ENCODE data around the gene CCS. TPM values are rescaled to one million over a fixed set of nuclear protein-coding genes. Genes with fewer than 3 reads are reported as not detected.

CCS gene
- total RNA-seq, 3 donors from 2014 or later: 27.5 to 44.2 (median 33.1) TPM

DNA sequence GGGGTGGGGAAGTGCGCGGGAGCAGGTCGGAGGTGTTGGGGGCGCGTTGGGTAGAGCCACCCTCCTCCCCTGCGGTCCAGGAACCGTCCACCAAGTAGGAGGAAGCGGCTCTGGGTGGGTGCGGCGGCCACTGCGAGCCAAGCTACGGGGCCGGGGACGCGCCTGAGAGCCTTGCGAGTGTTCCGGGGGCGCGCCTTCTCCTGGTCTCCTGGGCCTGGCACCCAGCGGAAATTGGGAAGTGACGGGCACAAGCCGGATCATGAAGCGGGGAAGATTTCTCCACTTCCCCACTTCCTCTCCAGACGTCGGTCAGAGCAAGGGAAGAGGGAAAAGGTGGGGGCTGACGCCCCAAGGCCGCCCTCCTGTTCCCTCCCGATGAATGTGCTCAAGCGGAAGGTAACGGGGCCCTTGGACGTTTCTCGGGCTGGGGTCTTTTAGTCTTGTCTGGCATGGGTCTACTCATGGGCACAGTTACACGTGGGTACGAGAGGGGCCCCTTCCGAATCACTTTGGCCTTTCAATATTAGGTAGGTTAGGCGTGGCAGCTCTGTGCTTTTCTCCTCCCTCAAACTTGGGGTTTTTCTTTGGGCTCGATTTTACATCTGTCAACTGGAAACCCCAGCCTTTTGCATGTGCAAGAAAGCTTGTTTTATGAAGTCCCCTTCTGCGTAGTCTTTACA is 24.3 kb downstream of the CCS start:
- H3K4me1 ChIP-seq: peaks cover under 1 to 3% of the 10 kb centered on the region in 2 donors
- TF ChIP-seq POLR2A (IDR thresholded peaks at IDR 0.05): no peak
- intact Hi-C loops (cut with DNase I; ENCODE audit: low total_unique reads): no loop called here
- H3K27ac ChIP-seq: peak overlapping the region; percentile 89 to 98
- no peaks in the 10 kb centered on the region for H3K27me3 ChIP-seq
- H3K36me3 ChIP-seq: no peaks in the 10 kb centered on the region
- H3K9me3 ChIP-seq: no peaks in the 10 kb centered on the region
- DNase-seq (ENCODE audit: low spot score in 2 of 2): peak; percentile 64 to 69
- peak overlapping the region; percentile 66 to 94 (median 68) for H3K4me3 ChIP-seq

DNA sequence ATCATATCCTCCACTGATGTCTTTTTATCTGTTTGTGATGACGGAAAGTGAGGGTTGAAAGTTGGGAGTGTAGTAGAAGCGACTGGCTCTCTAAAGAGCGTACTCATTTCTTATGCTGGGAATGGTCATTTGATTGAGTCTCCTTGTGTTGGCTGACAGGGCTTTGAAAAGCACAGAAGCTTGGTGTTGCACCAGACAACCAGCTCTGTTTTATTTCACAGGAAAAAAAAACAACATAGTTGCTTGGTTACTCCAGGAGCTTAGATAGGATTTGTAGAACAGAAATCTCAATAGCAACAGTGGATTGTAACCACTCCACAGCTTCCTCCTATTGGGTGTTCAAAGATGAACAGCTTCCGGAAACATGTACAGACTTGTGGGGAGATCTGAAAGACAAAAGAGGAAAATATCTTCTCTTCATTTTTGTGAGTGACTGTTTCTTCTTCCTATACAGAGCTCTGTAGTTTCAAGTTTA is 26.1 kb downstream of the CCS start:
- Histone ChIP-seq H3K36me3 (no peaks in the 10 kb centered on the region), H3K27me3 (no peaks in the 10 kb centered on the region), H3K4me1 (peaks cover 3 to 9% of the 10 kb centered on the region in 2 donors), H3K27ac (peak overlapping the region; percentile 89 to 98), H3K9me3 (no peaks in the 10 kb centered on the region), H3K4me3 (peak overlapping the region; percentile 66 to 94 (median 68))
- DNase-seq (ENCODE audit: low spot score in 2 of 2): no peak
- peak in 1 of 3 donors; percentile 27 for TF ChIP-seq POLR2AphosphoS5 (IDR thresholded peaks at IDR 0.05)
- TF ChIP-seq POLR2A (IDR thresholded peaks at IDR 0.05): no peak
- TF ChIP-seq, protein P1, sequence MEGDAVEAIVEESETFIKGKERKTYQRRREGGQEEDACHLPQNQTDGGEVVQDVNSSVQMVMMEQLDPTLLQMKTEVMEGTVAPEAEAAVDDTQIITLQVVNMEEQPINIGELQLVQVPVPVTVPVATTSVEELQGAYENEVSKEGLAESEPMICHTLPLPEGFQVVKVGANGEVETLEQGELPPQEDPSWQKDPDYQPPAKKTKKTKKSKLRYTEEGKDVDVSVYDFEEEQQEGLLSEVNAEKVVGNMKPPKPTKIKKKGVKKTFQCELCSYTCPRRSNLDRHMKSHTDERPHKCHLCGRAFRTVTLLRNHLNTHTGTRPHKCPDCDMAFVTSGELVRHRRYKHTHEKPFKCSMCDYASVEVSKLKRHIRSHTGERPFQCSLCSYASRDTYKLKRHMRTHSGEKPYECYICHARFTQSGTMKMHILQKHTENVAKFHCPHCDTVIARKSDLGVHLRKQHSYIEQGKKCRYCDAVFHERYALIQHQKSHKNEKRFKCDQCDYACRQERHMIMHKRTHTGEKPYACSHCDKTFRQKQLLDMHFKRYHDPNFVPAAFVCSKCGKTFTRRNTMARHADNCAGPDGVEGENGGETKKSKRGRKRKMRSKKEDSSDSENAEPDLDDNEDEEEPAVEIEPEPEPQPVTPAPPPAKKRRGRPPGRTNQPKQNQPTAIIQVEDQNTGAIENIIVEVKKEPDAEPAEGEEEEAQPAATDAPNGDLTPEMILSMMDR (IDR thresholded peaks at IDR 0.05): no peak
- intact Hi-C loops (cut with DNase I; ENCODE audit: low total_unique reads): no loop called here

DNA sequence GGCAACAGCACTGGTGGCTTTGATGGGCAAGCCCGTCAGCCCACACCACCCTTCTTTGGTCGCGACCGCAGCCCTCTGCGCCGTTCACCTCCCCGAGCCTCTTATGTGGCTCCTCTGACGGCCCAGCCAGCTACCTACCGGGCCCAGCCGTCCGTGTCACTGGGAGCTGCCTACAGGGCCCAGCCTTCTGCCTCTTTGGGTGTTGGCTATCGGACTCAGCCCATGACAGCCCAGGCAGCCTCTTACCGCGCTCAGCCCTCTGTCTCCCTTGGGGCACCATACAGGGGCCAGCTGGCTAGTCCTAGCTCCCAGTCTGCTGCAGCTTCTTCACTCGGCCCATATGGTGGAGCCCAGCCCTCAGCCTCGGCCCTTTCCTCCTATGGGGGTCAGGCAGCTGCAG is 31.5 kb downstream of the CCS start:
- no peak overlapping the region for H3K4me3 ChIP-seq
- intact Hi-C loops (cut with DNase I; ENCODE audit: low total_unique reads): no loop called here
- no peaks in the 10 kb centered on the region for H3K27me3 ChIP-seq
- TF ChIP-seq POLR2A (IDR thresholded peaks at IDR 0.05): no peak
- TF ChIP-seq, protein P1 (IDR thresholded peaks at IDR 0.05): no peak
- no peak for TF ChIP-seq POLR2AphosphoS5 (IDR thresholded peaks at IDR 0.05)
- no peak for DNase-seq (ENCODE audit: low spot score in 2 of 2)
- no peak overlapping the region for H3K27ac ChIP-seq
- H3K9me3 ChIP-seq: no peaks in the 10 kb centered on the region
- H3K4me1 ChIP-seq: peaks cover 0 to 9% of the 10 kb centered on the region in 2 donors
- H3K36me3 ChIP-seq: no peaks in the 10 kb centered on the region

DNA sequence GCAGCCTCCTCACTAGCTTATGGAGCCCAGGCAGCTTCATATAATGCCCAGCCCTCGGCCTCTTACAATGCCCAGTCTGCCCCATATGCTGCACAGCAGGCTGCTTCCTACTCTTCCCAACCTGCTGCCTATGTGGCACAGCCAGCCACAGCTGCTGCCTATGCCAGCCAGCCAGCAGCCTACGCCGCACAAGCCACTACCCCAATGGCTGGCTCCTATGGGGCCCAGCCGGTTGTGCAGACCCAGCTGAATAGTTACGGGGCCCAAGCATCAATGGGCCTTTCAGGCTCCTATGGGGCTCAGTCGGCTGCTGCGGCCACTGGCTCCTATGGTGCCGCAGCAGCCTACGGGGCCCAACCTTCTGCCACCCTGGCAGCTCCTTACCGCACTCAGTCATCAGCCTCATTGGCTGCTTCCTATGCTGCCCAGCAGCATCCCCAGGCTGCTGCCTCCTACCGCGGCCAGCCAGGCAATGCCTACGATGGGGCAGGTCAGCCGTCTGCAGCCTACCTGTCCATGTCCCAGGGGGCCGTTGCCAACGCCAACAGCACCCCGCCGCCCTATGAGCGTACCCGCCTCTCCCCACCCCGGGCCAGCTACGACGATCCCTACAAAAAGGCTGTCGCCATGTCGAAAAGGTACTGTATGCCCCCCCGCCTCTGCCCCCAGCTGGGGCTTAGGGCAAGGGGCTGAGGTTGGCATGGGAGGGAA is 32.2 kb downstream of the CCS start:
- TF ChIP-seq POLR2AphosphoS5 (IDR thresholded peaks at IDR 0.05) (no peak), POLR2A (IDR thresholded peaks at IDR 0.05) (no peak)
- TF ChIP-seq, protein P1 (IDR thresholded peaks at IDR 0.05): no peak
- Histone ChIP-seq H3K27ac (no peak overlapping the region), H3K9me3 (no peaks in the 10 kb centered on the region), H3K27me3 (no peaks in the 10 kb centered on the region), H3K36me3 (no peaks in the 10 kb centered on the region), H3K4me1 (peaks cover 0 to 9% of the 10 kb centered on the region in 2 donors), H3K4me3 (no peak overlapping the region)
- intact Hi-C loops (cut with DNase I; ENCODE audit: low total_unique reads): no loop called here
- no peak for DNase-seq (ENCODE audit: low spot score in 2 of 2)

DNA sequence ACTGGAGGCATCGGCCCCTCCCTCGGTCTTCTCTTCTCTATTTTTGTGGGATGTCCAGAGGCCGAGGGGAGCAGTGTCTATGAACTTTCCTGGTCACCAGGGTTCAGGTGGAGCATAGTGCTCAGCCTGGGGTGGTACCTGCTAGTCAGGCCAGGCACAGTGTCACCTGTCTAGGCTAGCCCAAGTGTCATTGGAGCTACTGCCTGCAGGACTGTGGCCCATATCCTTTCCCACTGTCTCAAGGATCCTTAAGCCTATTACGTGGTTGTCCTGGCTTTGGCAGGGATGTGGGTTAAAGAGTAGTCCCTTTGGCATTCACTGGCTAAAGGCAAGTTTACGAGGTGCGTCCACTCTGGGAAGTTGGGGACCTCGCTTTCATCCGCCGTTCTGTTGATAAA is 32.8 kb downstream of the CCS start:
- intact Hi-C loops (cut with DNase I; ENCODE audit: low total_unique reads): no loop called here

More for the DNA sequence above, 32.8 kb downstream of the CCS start:
- Histone ChIP-seq H3K4me3 (no peak overlapping the region), H3K27me3 (no peaks in the 10 kb centered on the region), H3K27ac (no peak overlapping the region), H3K36me3 (no peaks in the 10 kb centered on the region), H3K4me1 (peaks cover 0 to 9% of the 10 kb centered on the region in 2 donors), H3K9me3 (no peaks in the 10 kb centered on the region)
- no peak for DNase-seq (ENCODE audit: low spot score in 2 of 2)
- TF ChIP-seq POLR2AphosphoS5 (IDR thresholded peaks at IDR 0.05) (no peak), POLR2A (IDR thresholded peaks at IDR 0.05) (no peak)
- TF ChIP-seq, protein P1 (IDR thresholded peaks at IDR 0.05): no peak
